Subcutaneous preadipocyte (primary cell): ENCODE results near the gene ETF1. TPM values are rescaled to one million over a fixed set of nuclear protein-coding genes. Genes with fewer than 3 reads are reported as not detected.

Experiments
- small RNA-seq: library from RNA; depleted of rRNA; stranded (forward); fragments of <200 nt; gene quantifications from one replicate; pipeline ENCODE3, GENCODE V24; 2012
- total RNA-seq: library from RNA; depleted of rRNA; stranded (reverse); fragments of >200 nt; gene quantifications from 2 replicates; pipeline ENCODE4 v1.2.3, GENCODE V29; 2012

The ETF1 gene
- total RNA-seq: 128 and 160 TPM in 2 replicates

GRCh38 chr5:138542956-138543729 is at the start of gene ETF1:
TSS of gene ETF1 (minus strand) at chr5:138543236. CDS start at chr5:138542918, 318 bp downstream.

GRCh38 chr5:138575194-138576015 is 32.4 kb upstream of the ETF1 start, which contains the start of gene HSPA9:
TSS of gene HSPA9 (minus strand) at chr5:138575401. CDS start at chr5:138575318, 83 bp downstream.

GRCh38 chr5:138465261-138466124 is 77.5 kb downstream of the ETF1 start, which contains the start of gene EGR1:
TSS of gene EGR1 (plus strand) at chr5:138465479. CDS start at chr5:138465762, 283 bp downstream.

Small RNA genes lying within 50 kb of the gene (small RNA-seq; reads per million reads assigned to genes)
- gene RF00154 (15.4 reads per million, percentile 96 among the genes with 10 or more reads in this experiment), gene SNORD63 (1,251 reads per million, percentile 100 among the genes with 10 or more reads in this experiment)

Other genes starting within 250 kb of the ETF1 start
- 6.2 and 11.9 TPM in 2 replicates for gene CDC25C, start 211.4 kb downstream of the ETF1 start, total RNA-seq
- gene FAM53C, start 205.0 kb downstream of the ETF1 start, total RNA-seq: 30.1 and 33.2 TPM in 2 replicates
- gene KDM3B, start 190.6 kb downstream of the ETF1 start, total RNA-seq: 36.0 and 49.7 TPM in 2 replicates
- 2.2 and 4.8 TPM in 2 replicates for gene REEP2, start 104.2 kb downstream of the ETF1 start, total RNA-seq
- gene EGR1, start 77.8 kb downstream of the ETF1 start, total RNA-seq: 0.73 and 2.3 TPM in 2 replicates
- gene HSPA9, start 32.2 kb upstream of the ETF1 start, total RNA-seq: 262 and 396 TPM in 2 replicates
- gene CTNNA1, start 210.2 kb upstream of the ETF1 start, total RNA-seq: 275 and 339 TPM in 2 replicates